Suprapubic skin (tissue), 4 donors: ENCODE measurements around the gene TBCEL. TPM values are rescaled to one million over a fixed set of nuclear protein-coding genes. Genes with fewer than 3 reads are reported as not detected.
"Not testable (repeated sequence)": the region's sequence is repeated elsewhere in the genome, so short reads cannot be mapped to it uniquely, and the experiment has no call there.

ENCODE experiments used
- DNase-seq, 2 donors: peaks; one replicate each; pipeline ENCODE4 v3.0.0-alpha.2; 2019; ENCODE audit warnings: low spot score in 2 of 2
- H3K27ac ChIP-seq: fragments of 200-600 bp; sonication (generic); one replicate; pipeline ENCODE4 v1.5.1; 2019
- H3K27me3 ChIP-seq: fragments of 200-600 bp; sonication (generic); one replicate; pipeline ENCODE4 v1.5.1; 2019
- H3K36me3 ChIP-seq: fragments of 200-600 bp; sonication (generic); one replicate; pipeline ENCODE4 v1.5.1; 2019
- H3K4me1 ChIP-seq: fragments of 200-600 bp; sonication (generic); one replicate; pipeline ENCODE4 v1.5.1; 2019
- H3K4me3 ChIP-seq: fragments of 200-600 bp; sonication (generic); one replicate; pipeline ENCODE4 v1.5.1; 2019; ENCODE audit warnings: mild to moderate bottlenecking
- H3K9me3 ChIP-seq: fragments of 200-600 bp; sonication (generic); one replicate; pipeline ENCODE4 v1.5.1; 2019
- EP300 ChIP-seq: sonication (generic); formaldehyde crosslinking; IDR thresholded peaks from one replicate; pipeline ENCODE4 v1.6.1; 2017; ENCODE audit warnings: antibody characterized with exemption
- POLR2A ChIP-seq, 2 donors: fragments of 450-650 bp; IDR thresholded peaks; one replicate each; pipeline ENCODE4 v1.6.1; 2017; ENCODE audit warnings: antibody characterized with exemption in 2 of 2, mild to moderate bottlenecking in 2 of 2, moderate library complexity in 2 of 2
- POLR2AphosphoS5 ChIP-seq, 3 donors: sonication (generic); formaldehyde crosslinking; IDR thresholded peaks; one replicate each; pipeline ENCODE4 v1.6.1; 2017; ENCODE audit warnings: antibody characterized with exemption in 3 of 3
- WGBS: methylation state at CpG from one replicate; pipeline ENCODE4 v1.1.5; 2018; 5-methylcytosine and 5-hydroxymethylcytosine counted together
- total RNA-seq, 4 donors: library from RNA; depleted of rRNA; stranded (reverse); fragments of >200 nt; gene quantifications; one replicate each; pipeline ENCODE4 v1.1.0, GENCODE V29; 2016
- TF ChIP-seq, protein P1 (sequence below), 2 donors: fragments of 200-600 bp in 1 of 2; fragments of 450-650 bp in 1 of 2; sonication (generic) in 1 of 2; IDR thresholded peaks; one replicate each; pipeline ENCODE4 v1.5.1; 2016 to 2019; ENCODE audit warnings: antibody characterized with exemption in 2 of 2, mild to moderate bottlenecking in 1 of 2, moderate library complexity in 1 of 2

The TBCEL gene
- total RNA-seq, 4 donors from 2014 or later = 5.7 to 14.2 (median 9.5) TPM

- H3K4me1 ChIP-seq = no peaks in the 10 kb centered on the region
- peaks cover 4% of the 10 kb centered on the region for H3K27me3 ChIP-seq
- DNase-seq = no peak
- no peaks in the 10 kb centered on the region for H3K36me3 ChIP-seq
- H3K9me3 ChIP-seq = no peaks in the 10 kb centered on the region
- no peak overlapping the region for H3K4me3 ChIP-seq
- no peak for TF ChIP-seq POLR2A (IDR thresholded peaks at IDR 0.05)
- TF ChIP-seq POLR2AphosphoS5 (IDR thresholded peaks at IDR 0.05) = no peak
- TF ChIP-seq, protein P1, sequence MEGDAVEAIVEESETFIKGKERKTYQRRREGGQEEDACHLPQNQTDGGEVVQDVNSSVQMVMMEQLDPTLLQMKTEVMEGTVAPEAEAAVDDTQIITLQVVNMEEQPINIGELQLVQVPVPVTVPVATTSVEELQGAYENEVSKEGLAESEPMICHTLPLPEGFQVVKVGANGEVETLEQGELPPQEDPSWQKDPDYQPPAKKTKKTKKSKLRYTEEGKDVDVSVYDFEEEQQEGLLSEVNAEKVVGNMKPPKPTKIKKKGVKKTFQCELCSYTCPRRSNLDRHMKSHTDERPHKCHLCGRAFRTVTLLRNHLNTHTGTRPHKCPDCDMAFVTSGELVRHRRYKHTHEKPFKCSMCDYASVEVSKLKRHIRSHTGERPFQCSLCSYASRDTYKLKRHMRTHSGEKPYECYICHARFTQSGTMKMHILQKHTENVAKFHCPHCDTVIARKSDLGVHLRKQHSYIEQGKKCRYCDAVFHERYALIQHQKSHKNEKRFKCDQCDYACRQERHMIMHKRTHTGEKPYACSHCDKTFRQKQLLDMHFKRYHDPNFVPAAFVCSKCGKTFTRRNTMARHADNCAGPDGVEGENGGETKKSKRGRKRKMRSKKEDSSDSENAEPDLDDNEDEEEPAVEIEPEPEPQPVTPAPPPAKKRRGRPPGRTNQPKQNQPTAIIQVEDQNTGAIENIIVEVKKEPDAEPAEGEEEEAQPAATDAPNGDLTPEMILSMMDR (IDR thresholded peaks at IDR 0.05) = no peak
- TF ChIP-seq EP300 = no peak
- no peak overlapping the region for H3K27ac ChIP-seq
Measured at GRCh38 chr11:121008551-121008950, 15.4 kb upstream of the TBCEL start.

DNA sequence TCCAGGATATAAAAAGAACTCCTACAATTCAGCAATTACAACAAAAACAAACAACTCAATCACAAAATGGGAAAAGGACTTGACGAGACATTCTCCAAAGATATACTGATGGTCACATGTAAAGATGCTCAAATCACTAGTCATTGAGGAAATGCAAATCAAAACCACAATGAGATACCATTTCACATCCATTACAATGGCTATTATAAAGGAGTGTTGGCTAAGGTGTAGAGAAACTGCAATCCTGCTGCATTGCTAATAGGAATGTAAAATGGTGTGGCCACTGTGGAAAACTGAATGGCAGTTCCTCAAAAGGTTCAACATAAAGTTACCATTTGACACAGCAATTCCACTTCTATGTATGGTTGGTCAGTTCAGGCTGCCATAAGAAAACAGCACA, 11.8 kb upstream of the TBCEL start:
- TF ChIP-seq, protein P1 (IDR thresholded peaks at IDR 0.05) = no peak
- TF ChIP-seq POLR2A (IDR thresholded peaks at IDR 0.05) (no peak), EP300 (no peak), POLR2AphosphoS5 (IDR thresholded peaks at IDR 0.05) (no peak)
- Histone ChIP-seq H3K27me3 (no peaks in the 10 kb centered on the region), H3K4me3 (no peak overlapping the region), H3K27ac (no peak overlapping the region), H3K4me1 (no peaks in the 10 kb centered on the region), H3K9me3 (no peaks in the 10 kb centered on the region), H3K36me3 (no peaks in the 10 kb centered on the region)
- no peak for DNase-seq
- WGBS = 89% methylated on average over 1 of the region's 1 CpG

- no peak overlapping the region for H3K27ac ChIP-seq
- H3K4me3 ChIP-seq = no peak overlapping the region
- WGBS = 80% methylated on average over 1 of the region's 1 CpG
- peaks cover 3% of the 10 kb centered on the region for H3K4me1 ChIP-seq
- no peaks in the 10 kb centered on the region for H3K27me3 ChIP-seq
- TF ChIP-seq EP300 (no peak), POLR2AphosphoS5 (IDR thresholded peaks at IDR 0.05) (no peak), POLR2A (IDR thresholded peaks at IDR 0.05) (no peak)
- TF ChIP-seq, protein P1 (IDR thresholded peaks at IDR 0.05) = no peak
- H3K9me3 ChIP-seq = no peaks in the 10 kb centered on the region
- no peaks in the 10 kb centered on the region for H3K36me3 ChIP-seq
- DNase-seq = no peak
Measured at GRCh38 chr11:121018746-121019145, 5.2 kb upstream of the TBCEL start.

DNA sequence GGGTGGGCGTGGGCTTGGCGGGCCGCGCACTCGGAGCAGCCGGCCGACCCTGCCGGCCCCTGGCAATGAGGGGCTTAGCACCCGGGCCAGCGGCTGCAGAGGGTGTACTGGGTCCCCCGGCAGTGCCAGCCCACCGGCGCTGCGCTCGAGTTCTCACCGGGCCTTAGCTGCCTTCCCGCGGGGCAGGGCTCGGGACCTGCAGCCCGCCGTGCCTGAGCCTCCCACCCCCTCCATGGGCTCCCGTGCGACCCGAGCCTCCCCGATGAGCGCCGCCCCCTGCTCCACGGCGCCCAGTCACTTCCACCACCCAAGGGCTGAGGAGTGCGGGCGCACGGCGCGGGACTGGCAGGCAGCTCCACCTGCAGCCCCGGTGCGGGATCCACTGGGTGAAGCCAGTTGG, 2.2 kb upstream of the TBCEL start:
- H3K27ac ChIP-seq = not testable (repeated sequence)
- WGBS = no CpG with 5 or more reads among the region's 36 CpGs

GRCh38 chr11:121024989-121025388, 1.1 kb downstream of the TBCEL start:
- H3K27me3 ChIP-seq = no peaks in the 10 kb centered on the region
- H3K27ac ChIP-seq = no peak overlapping the region
- peak overlapping the region; percentile 81 for H3K4me3 ChIP-seq
- TF ChIP-seq EP300 = no peak
- TF ChIP-seq POLR2AphosphoS5 (IDR thresholded peaks at IDR 0.05) = no peak
- TF ChIP-seq POLR2A (IDR thresholded peaks at IDR 0.05) = no peak
- TF ChIP-seq, protein P1 (IDR thresholded peaks at IDR 0.05) = no peak
- no peaks in the 10 kb centered on the region for H3K36me3 ChIP-seq
- peaks cover 23% of the 10 kb centered on the region for H3K4me1 ChIP-seq
- no peaks in the 10 kb centered on the region for H3K9me3 ChIP-seq
- DNase-seq = no peak
- 42% methylated on average over 3 of the region's 3 CpGs for WGBS

More for the DNA sequence above, 2.2 kb upstream of the TBCEL start:
- H3K4me1 ChIP-seq = peaks cover 23% of the 10 kb centered on the region
- not testable (repeated sequence) for H3K9me3 ChIP-seq, H3K4me3 ChIP-seq, H3K36me3 ChIP-seq, H3K27me3 ChIP-seq, DNase-seq

DNA sequence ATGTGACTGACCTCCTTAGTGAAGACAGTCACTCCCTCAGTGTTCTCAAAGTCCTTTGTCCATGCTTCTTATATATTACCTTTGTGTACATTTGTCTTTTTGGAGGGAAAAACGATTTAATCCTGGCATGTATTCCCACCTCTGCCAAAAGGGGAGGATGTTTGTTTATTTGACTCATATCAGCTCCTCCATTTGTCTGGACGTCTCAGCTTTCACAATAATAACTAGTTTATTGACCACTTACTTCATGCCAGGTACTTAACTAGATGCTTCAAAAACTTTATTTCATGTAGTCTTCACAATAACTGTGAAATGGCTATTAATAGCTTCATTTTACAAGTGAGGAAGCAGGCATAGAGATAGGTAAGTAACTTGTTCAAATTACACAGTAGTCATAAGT, 5.3 kb downstream of the TBCEL start:
- Histone ChIP-seq H3K27me3 (no peaks in the 10 kb centered on the region), H3K9me3 (no peaks in the 10 kb centered on the region), H3K36me3 (no peaks in the 10 kb centered on the region), H3K4me1 (peaks cover 17% of the 10 kb centered on the region), H3K4me3 (no peak overlapping the region), H3K27ac (no peak overlapping the region)
- WGBS = 60% methylated on average over 2 of the region's 2 CpGs
- no peak for DNase-seq
- TF ChIP-seq POLR2A (IDR thresholded peaks at IDR 0.05) (no peak), EP300 (no peak), POLR2AphosphoS5 (IDR thresholded peaks at IDR 0.05) (no peak)
- TF ChIP-seq, protein P1 (IDR thresholded peaks at IDR 0.05) = no peak
